K562 (cell line): ENCODE measurements around the gene KRTAP1-5. TPM values are rescaled to one million over a fixed set of nuclear protein-coding genes. Genes with fewer than 3 reads are reported as not detected.

ENCODE experiments used
- ATAC-seq: fragments of 200-7000 bp; cut with Tn5 transposase; 3 replicates; pipeline ENCODE4 v1.9.1; 2020; ENCODE audit warnings: moderate library complexity
- BruUV-seq: library from RNA; stranded (reverse); fragments of 400-500 nt; replicated peaks from 2 replicates; lab custom pipeline; 2021; lab: Mats Ljungman, UMichigan
- CTCF ChIA-PET: fragments of 300-600 bp; formaldehyde crosslinking; extraction: SDS; loops from one replicate; lab custom pipeline; 2021; ENCODE audit warnings: low intra/inter-chr PET ratio; lab: Yijun Ruan, JAX
- POLR2A ChIA-PET: fragments of 300-600, 350-650 bp; sonication (Branson Sonifier 250); formaldehyde crosslinking; extraction: SDS; loops from one replicate; lab custom pipeline; 2021; ENCODE audit warnings: antibody characterized with exemption, inconsistent platforms; lab: Yijun Ruan, JAX
- DNase-seq, 4 experiments: peaks; one replicate each; pipeline versions ENCODE4 v3.0.0 to v3.0.0-alpha.2; 2011 to 2018; ENCODE audit warnings: low spot score in 3 of 4, mixed read lengths in 3 of 4; ENCODE audit errors: extremely low read depth in 1 of 4
- FAIRE-seq: peaks from 2 replicates; lab custom pipeline; 2011; peaks lifted over from hg19 to GRCh38; lab: Jason Lieb, UNC
- H2AFZ ChIP-seq: 2 replicates; pipeline ENCODE4 v1.6.0; 2011; ENCODE audit warnings: low read depth, low read length, control low read depth, inconsistent platforms
- H3K27ac ChIP-seq: fragments of 200-600 bp; 3 replicates; pipeline ENCODE4 v1.8.0; 2011; ENCODE audit warnings: low read depth, mild to moderate bottlenecking, control low read depth, inconsistent platforms, low read length, moderate library complexity, mixed read lengths; ENCODE audit errors: extremely low read depth
- H3K27me3 ChIP-seq, 2 experiments: fragments of 300-600 bp in 1 of 2; 2 replicates in 1 of 2; 3 replicates in 1 of 2; pipeline versions ENCODE4 v1.6.0 to v1.8.0; 2011; ENCODE audit warnings: inconsistent platforms in 2 of 2, low read length in 2 of 2, mild to moderate bottlenecking in 1 of 2, mixed read lengths in 1 of 2, moderate library complexity in 1 of 2; ENCODE audit not compliant: control insufficient read depth in 2 of 2, insufficient read depth in 2 of 2
- H3K36me3 ChIP-seq: fragments of 300-600 bp; 3 replicates; pipeline ENCODE4 v1.8.0; 2011; ENCODE audit warnings: mild to moderate bottlenecking, low read length, inconsistent platforms; ENCODE audit not compliant: control insufficient read depth, insufficient read depth
- H3K4me1 ChIP-seq, 2 experiments: fragments of 200-600 bp in 1 of 2; replicated peaks in 1 of 2; 2 replicates in 1 of 2; 3 replicates in 1 of 2; pipeline versions ENCODE4 v1.5.1 to v1.8.0; 2011; ENCODE audit warnings: inconsistent platforms in 2 of 2, low read length in 2 of 2, mild to moderate bottlenecking in 1 of 2, mixed read lengths in 1 of 2, moderate library complexity in 1 of 2; ENCODE audit not compliant: control insufficient read depth in 2 of 2, insufficient read depth in 2 of 2
- H3K4me2 ChIP-seq: 2 replicates; pipeline ENCODE4 v1.6.1; 2011; ENCODE audit warnings: low read length, control low read depth, inconsistent platforms, mixed read lengths; ENCODE audit not compliant: insufficient read depth
- H3K4me3 ChIP-seq: fragments of 200-600 bp; sonication (generic), shearing (Covaris generic); 2 replicates; pipeline ENCODE4 v1.5.1; 2016; ENCODE audit warnings: control low read depth, inconsistent platforms
- H3K79me2 ChIP-seq: fragments of 200-600 bp; 3 replicates; pipeline ENCODE4 v1.8.0; 2011; ENCODE audit warnings: low read length, inconsistent platforms; ENCODE audit not compliant: control insufficient read depth, insufficient read depth
- H3K9ac ChIP-seq, 2 experiments: 2 replicates each; pipeline versions ENCODE4 v1.6.0 to v1.6.1; 2011; ENCODE audit warnings: low read depth in 2 of 2, low read length in 2 of 2, control low read depth in 1 of 2, inconsistent platforms in 1 of 2, mild to moderate bottlenecking in 1 of 2, mixed read lengths in 1 of 2; ENCODE audit not compliant: insufficient read depth in 1 of 2
- H3K9me1 ChIP-seq: one replicate; pipeline ENCODE4 v1.6.0; 2011; ENCODE audit warnings: inconsistent platforms, mild to moderate bottlenecking, low read length, moderate library complexity; ENCODE audit not compliant: control insufficient read depth, insufficient read depth
- H3K9me3 ChIP-seq: replicated peaks from 2 replicates; pipeline ENCODE4 v1.5.1; 2011; ENCODE audit warnings: low read depth, low read length, inconsistent platforms; ENCODE audit not compliant: control insufficient read depth, insufficient read depth
- H4K20me1 ChIP-seq: replicated peaks from 2 replicates; pipeline ENCODE4 v1.6.1; 2011; ENCODE audit warnings: low read length, inconsistent platforms, mixed read lengths; ENCODE audit not compliant: control insufficient read depth, insufficient read depth
- ATF1 ChIP-seq, 2 experiments: fragments of 450-650 bp in 1 of 2; IDR thresholded peaks; 2 replicates each; pipeline ENCODE4 v1.6.1; 2016; ENCODE audit warnings: missing compliant biosample characterization in 1 of 2, missing genetic modification characterization in 1 of 2
- BMI1 ChIP-seq: fragments of 150-350 bp; IDR thresholded peaks from 2 replicates; pipeline ENCODE4 v1.6.1; 2014; ENCODE audit warnings: low read length
- CBX5 ChIP-seq: IDR thresholded peaks from 2 replicates; pipeline ENCODE4 v1.6.1; 2014; ENCODE audit warnings: low read depth, borderline replicate concordance
- CHD4 ChIP-seq: fragments of 200-600 bp; sonication (generic); IDR thresholded peaks from 3 replicates; pipeline ENCODE4 v1.6.1; 2012; ENCODE audit warnings: low read depth, mild to moderate bottlenecking, mixed read lengths, low read length, inconsistent platforms; ENCODE audit not compliant: insufficient read depth, insufficient replicate concordance, poor library complexity, severe bottlenecking
- ELF4 ChIP-seq: fragments of 450-650 bp; formaldehyde crosslinking; IDR thresholded peaks from 2 replicates; pipeline ENCODE4 v1.4.0; 2022; ENCODE audit warnings: missing genetic modification characterization
- JUN ChIP-seq, 2 experiments: sonication (generic) in 1 of 2; formaldehyde crosslinking in 1 of 2; IDR thresholded peaks; 2 replicates each; pipeline versions ENCODE4 v1.6.1 to v1.8.0; 2012 to 2022; ENCODE audit warnings: borderline replicate concordance in 2 of 2, mild to moderate bottlenecking in 2 of 2, improper control_type of control experiment in 1 of 2, low read depth in 1 of 2, low read length in 1 of 2, missing genetic modification reagents in 1 of 2
- NFE2L1 ChIP-seq: fragments of 450-650 bp; IDR thresholded peaks from 2 replicates; pipeline ENCODE4 v1.6.1; 2016; ENCODE audit warnings: missing genetic modification characterization, low read depth, mild to moderate bottlenecking, missing compliant biosample characterization, moderate library complexity, borderline replicate concordance
- SIN3A ChIP-seq, 2 experiments: fragments of 150-350 bp in 1 of 2; IDR thresholded peaks; 2 replicates each; pipeline ENCODE4 v1.6.1; 2011 to 2016; ENCODE audit warnings: borderline replicate concordance in 2 of 2, low read depth in 2 of 2, low read length in 2 of 2, mild to moderate bottlenecking in 2 of 2, moderate library complexity in 2 of 2; ENCODE audit not compliant: control insufficient read depth in 1 of 2
- SMARCE1 ChIP-seq: fragments of 450-650 bp; IDR thresholded peaks from 2 replicates; pipeline ENCODE4 v1.7.1; 2016; ENCODE audit warnings: mild to moderate bottlenecking
- STAG1 ChIP-seq: sonication (generic); formaldehyde crosslinking; IDR thresholded peaks from 2 replicates; pipeline ENCODE4 v1.5.0; 2020; ENCODE audit warnings: missing genetic modification reagents, borderline replicate concordance
- ZNF175 ChIP-seq: fragments of 200-800 bp; sonication (Bioruptor generic); IDR thresholded peaks from 2 replicates; pipeline ENCODE4 v1.6.1; 2016; ENCODE audit warnings: low read depth, mild to moderate bottlenecking, missing genetic modification characterization, missing compliant biosample characterization
- ZNF311 ChIP-seq: fragments of 250-450 bp; sonication (Bioruptor Pico); IDR thresholded peaks from 2 replicates; pipeline ENCODE4 v1.4.0; 2020; ENCODE audit warnings: mild to moderate bottlenecking, moderate library complexity
- ZNF384 ChIP-seq: IDR thresholded peaks from 2 replicates; pipeline ENCODE4 v1.6.1; 2012; ENCODE audit warnings: low read depth, low read length, improper control_type of control experiment
- ZNF551 ChIP-seq: fragments of 250-450 bp; sonication (Bioruptor Pico); IDR thresholded peaks from 2 replicates; pipeline ENCODE4 v1.5.0; 2021; ENCODE audit warnings: mild to moderate bottlenecking, moderate library complexity
- ZNF75A ChIP-seq: fragments of 450-650 bp; formaldehyde crosslinking; IDR thresholded peaks from 2 replicates; pipeline ENCODE4 v1.4.0; 2020; ENCODE audit warnings: mild to moderate bottlenecking
- WGBS: fragments of 100-300 bp; shearing (Covaris generic); methylation state at CpG from one replicate; pipeline ENCODE4 v1.1.6; 2016; ENCODE audit warnings: low coverage, mixed read lengths; ENCODE audit not compliant: insufficient coverage; ENCODE audit errors: missing lambda C conversion rate; 5-methylcytosine and 5-hydroxymethylcytosine counted together
- in situ Hi-C: fragments of 300-500 bp; cut with MboI; formaldehyde crosslinking; loops from 4 replicates; pipeline ENCODE4 v1.15.0; 2018; ENCODE audit warnings: inconsistent platforms, mixed read lengths
- intact Hi-C: fragments of 100-400 bp; cut with micrococcal nuclease; formaldehyde crosslinking; loops from 2 replicates; pipeline ENCODE4 v1.14.2; 2022
- polyA plus RNA-seq, 8 experiments: library from polyadenylated mRNA; depleted of rRNA in 4 of 8; stranded (reverse) in 5 of 8; unstranded in 3 of 8; fragments of >200 nt; fragmentation: Nextera tagmentation in 2 of 8; fragmentation: Illumina TruSeq in 1 of 8; extraction: Ambion mirVana in 2 of 8; extraction: Trizol in 1 of 8; gene quantifications; 2 replicates each; pipeline versions ENCODE4 v1.2.1 to v1.2.3, GENCODE V29; 2011 to 2014; ENCODE audit warnings: inconsistent platforms in 1 of 8, missing spikeins in 1 of 8
- total RNA-seq, 7 experiments: library from RNA; depleted of rRNA in 6 of 7; stranded (reverse); fragments of >200 nt in 6 of 7; fragmentation: Illumina TruSeq in 2 of 7; extraction: Trizol in 2 of 7; gene quantifications; 2 replicates each; pipeline versions ENCODE4 v1.2.1 to v1.2.3, GENCODE V29; 2011 to 2021; ENCODE audit warnings: low replicate concordance in 1 of 7
- TF ChIP-seq, protein P1 (sequence below): sonication (generic); formaldehyde crosslinking; IDR thresholded peaks from 2 replicates; pipeline ENCODE4 v1.9.0; 2022; ENCODE audit warnings: mild to moderate bottlenecking, missing genetic modification reagents

KRTAP1-5 gene
- total and polyA plus RNA-seq, 9 of the 15 experiments (the other 6 are each of a cell fraction or from before 2014, with no cell fraction given), result not detected

- no peak for FAIRE-seq
- no peak overlapping the region for H3K27ac ChIP-seq
These were observed 13.8 kb downstream of the KRTAP1-5 start for GRCh38 chr17:41013181-41013580.

More at GRCh38 chr17:41013181-41013580, 13.8 kb downstream of the KRTAP1-5 start:
- BruUV-seq, result no TSS peak
- Histone ChIP-seq H3K36me3 (no peaks in the 10 kb centered on the region), H4K20me1 (no peaks in the 10 kb centered on the region), H3K4me3 (no peak overlapping the region), H3K27me3 (peaks cover 0 to 6% of the 10 kb centered on the region in 2 experiments; a peak in 3 of 5 replicates), H3K4me1 (no peaks in the 10 kb centered on the region), H3K9ac (no peak overlapping the region), H3K79me2 (no peaks in the 10 kb centered on the region), H2AFZ (no peak overlapping the region), H3K9me1 (no peaks in the 10 kb centered on the region), H3K9me3 (no peaks in the 10 kb centered on the region), H3K4me2 (no peak overlapping the region)
- no peak for TF ChIP-seq ELF4 (CRISPR knock-in tag)
- TF ChIP-seq NFE2L1 (tag), result no peak
- TF ChIP-seq ZNF75A (CRISPR knock-in tag), result no peak
- no peak for TF ChIP-seq ZNF551 (CRISPR knock-in tag)
- no peak for TF ChIP-seq SMARCE1
- no peak for TF ChIP-seq CBX5
- TF ChIP-seq, protein P1, sequence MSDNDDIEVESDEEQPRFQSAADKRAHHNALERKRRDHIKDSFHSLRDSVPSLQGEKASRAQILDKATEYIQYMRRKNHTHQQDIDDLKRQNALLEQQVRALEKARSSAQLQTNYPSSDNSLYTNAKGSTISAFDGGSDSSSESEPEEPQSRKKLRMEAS (CRISPR knock-in tag), result no peak
- no peak for TF ChIP-seq STAG1
- TF ChIP-seq ZNF311 (CRISPR knock-in tag), result no peak
- no peak for TF ChIP-seq SIN3A (IDR thresholded peaks at IDR 0.05; ENCODE audit: borderline replicate concordance in 2 of 2, control insufficient read depth in 1 of 2, low read depth in 2 of 2, low read length in 2 of 2)
- TF ChIP-seq ATF1 (CRISPR knock-in tag; IDR thresholded peaks at IDR 0.05), result no peak
- no peak for TF ChIP-seq ATF1 (tag; IDR thresholded peaks at IDR 0.05)
- no peak for TF ChIP-seq JUN (IDR thresholded peaks at IDR 0.05; ENCODE audit: borderline replicate concordance, low read depth, low read length)
- no peak for TF ChIP-seq JUN (CRISPR knock-in tag; IDR thresholded peaks at IDR 0.05; ENCODE audit: borderline replicate concordance)
- TF ChIP-seq ZNF175 (CRISPR knock-in tag), result no peak
- no peak for TF ChIP-seq CHD4
- TF ChIP-seq ZNF384, result no peak
- TF ChIP-seq BMI1, result no peak
- POLR2A ChIA-PET, result no interaction called here
- no peak for ATAC-seq
- intact Hi-C loops (no loop called here), in situ Hi-C loops (no loop called here)
- DNase-seq, result no peak
- 6% methylated on average over 3 of the region's 3 CpGs for WGBS
- CTCF ChIA-PET, result no interaction called here
